Stomach (tissue), 9 donors: Measurements from ENCODE around the gene VAPB. TPM values are rescaled to one million over a fixed set of nuclear protein-coding genes. Genes with fewer than 3 reads are reported as not detected.

ENCODE experiments used
- DNase-seq, 2 donors: peaks; one replicate each; pipeline versions ENCODE4 v3.0.0 to v3.0.0-alpha.2; 2013 to 2019
- H3K27ac ChIP-seq, 5 donors: fragments of 200-600 bp in 4 of 5; sonication (generic) in 4 of 5; one replicate each; pipeline ENCODE4 v1.5.1; 2013 to 2019; ENCODE audit warnings: mild to moderate bottlenecking in 1 of 5, moderate library complexity in 1 of 5
- H3K27me3 ChIP-seq, 3 donors: fragments of 200-600 bp; sonication (generic); one replicate each; pipeline ENCODE4 v1.5.1; 2017 to 2019; ENCODE audit warnings: mixed run types in 1 of 3
- H3K36me3 ChIP-seq, 4 donors: fragments of 200-600 bp; sonication (generic); 1 replicate in 3 of 4; 2 replicates in 1 of 4; pipeline ENCODE4 v1.5.1; 2016 to 2019
- H3K4me1 ChIP-seq, 4 donors: fragments of 200-600 bp; sonication (generic); one replicate each; pipeline ENCODE4 v1.5.1; 2016 to 2019
- H3K4me3 ChIP-seq, 4 donors: fragments of 200-600 bp; sonication (generic) in 3 of 4; one replicate each; pipeline ENCODE4 v1.5.1; 2016 to 2019; ENCODE audit warnings: mild to moderate bottlenecking in 1 of 4
- H3K9me3 ChIP-seq, 4 donors: fragments of 200-600 bp; sonication (generic); one replicate each; pipeline ENCODE4 v1.5.1; 2016 to 2019
- EP300 ChIP-seq: sonication (generic); formaldehyde crosslinking; IDR thresholded peaks from one replicate; pipeline ENCODE4 v1.6.1; 2017; ENCODE audit warnings: antibody characterized with exemption
- POLR2A ChIP-seq, 4 donors: fragments of 450-650 bp; IDR thresholded peaks; one replicate each; pipeline ENCODE4 v1.6.1; 2016; ENCODE audit warnings: antibody characterized with exemption in 4 of 4, control low read depth in 2 of 4, mild to moderate bottlenecking in 1 of 4, moderate library complexity in 1 of 4
- POLR2AphosphoS5 ChIP-seq, 3 donors: sonication (generic); formaldehyde crosslinking; IDR thresholded peaks; one replicate each; pipeline ENCODE4 v1.6.1; 2016; ENCODE audit warnings: antibody characterized with exemption in 3 of 3
- WGBS, 5 donors: extraction: QIAGEN DNeasy Blood & Tissue Kit in 3 of 5; methylation state at CpG; one replicate each; pipeline versions ENCODE4 v1.1.5 to v1.1.7; 2013 to 2018; 5-methylcytosine and 5-hydroxymethylcytosine counted together
- intact Hi-C: fragments of 100-400 bp; cut with DNase I; formaldehyde crosslinking; loops from one replicate; pipeline ENCODE4 v1.15.1; 2023; ENCODE audit warnings: low total_unique reads
- polyA plus RNA-seq, 3 donors: library from polyadenylated mRNA; stranded (reverse); fragments of 200-250 nt; gene quantifications; one replicate each; pipeline ENCODE4 v1.2.3, GENCODE V29; 2013
- total RNA-seq, 5 donors: library from RNA; depleted of rRNA; stranded (reverse); fragments of >200 nt; gene quantifications; one replicate each; pipeline versions ENCODE4 v1.1.0 to v1.2.3, GENCODE V29; 2014 to 2016
- TF ChIP-seq, protein P1 (sequence below), 7 experiments: fragments of 450-650 bp in 4 of 7; fragments of 200-600 bp in 3 of 7; sonication (generic) in 3 of 7; IDR thresholded peaks; one replicate each; pipeline ENCODE4 v1.5.1; 2016 to 2019; ENCODE audit warnings: antibody characterized with exemption in 7 of 7, control low read depth in 2 of 7, mild to moderate bottlenecking in 1 of 7
- donor health status: healthy with polysubstance abuse.
- donor health status: Bipolar disorder and iron deficiency.
- donor health status: healthy.

VAPB gene
- total and polyA plus RNA-seq, 8 donors: 7.6 to 40.6 (median 18.2) TPM

DNA sequence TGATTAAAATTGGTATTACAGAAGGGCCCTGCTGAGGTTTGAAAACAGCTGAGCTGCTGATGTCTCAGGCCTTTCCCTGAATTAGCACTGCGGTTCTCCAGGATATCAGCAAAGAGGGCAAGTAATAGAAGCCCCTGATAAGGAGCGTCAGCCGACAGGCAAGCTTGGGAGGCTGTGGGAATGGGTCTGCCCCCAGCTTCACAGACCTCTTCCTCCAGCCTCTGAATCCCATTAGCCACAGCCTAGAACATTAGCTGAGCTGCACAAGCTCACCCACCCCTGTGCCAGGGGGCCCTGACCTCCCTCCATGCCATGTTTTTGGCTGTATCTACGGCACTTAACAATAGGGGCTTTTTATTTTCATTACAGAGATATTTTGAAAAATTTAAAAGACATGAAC is 59.9 kb downstream of the VAPB start:
- TF ChIP-seq EP300 (no peak), POLR2AphosphoS5 (IDR thresholded peaks at IDR 0.05) (no peak), POLR2A (IDR thresholded peaks at IDR 0.05) (no peak)
- TF ChIP-seq, protein P1, sequence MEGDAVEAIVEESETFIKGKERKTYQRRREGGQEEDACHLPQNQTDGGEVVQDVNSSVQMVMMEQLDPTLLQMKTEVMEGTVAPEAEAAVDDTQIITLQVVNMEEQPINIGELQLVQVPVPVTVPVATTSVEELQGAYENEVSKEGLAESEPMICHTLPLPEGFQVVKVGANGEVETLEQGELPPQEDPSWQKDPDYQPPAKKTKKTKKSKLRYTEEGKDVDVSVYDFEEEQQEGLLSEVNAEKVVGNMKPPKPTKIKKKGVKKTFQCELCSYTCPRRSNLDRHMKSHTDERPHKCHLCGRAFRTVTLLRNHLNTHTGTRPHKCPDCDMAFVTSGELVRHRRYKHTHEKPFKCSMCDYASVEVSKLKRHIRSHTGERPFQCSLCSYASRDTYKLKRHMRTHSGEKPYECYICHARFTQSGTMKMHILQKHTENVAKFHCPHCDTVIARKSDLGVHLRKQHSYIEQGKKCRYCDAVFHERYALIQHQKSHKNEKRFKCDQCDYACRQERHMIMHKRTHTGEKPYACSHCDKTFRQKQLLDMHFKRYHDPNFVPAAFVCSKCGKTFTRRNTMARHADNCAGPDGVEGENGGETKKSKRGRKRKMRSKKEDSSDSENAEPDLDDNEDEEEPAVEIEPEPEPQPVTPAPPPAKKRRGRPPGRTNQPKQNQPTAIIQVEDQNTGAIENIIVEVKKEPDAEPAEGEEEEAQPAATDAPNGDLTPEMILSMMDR (IDR thresholded peaks at IDR 0.05): no peak
- Histone ChIP-seq H3K4me1 (no peaks in the 10 kb centered on the region), H3K4me3 (no peak overlapping the region), H3K9me3 (no peaks in the 10 kb centered on the region), H3K27ac (no peak overlapping the region), H3K36me3 (peaks cover 9 to 58% (median 43%) of the 10 kb centered on the region in 4 donors), H3K27me3 (no peaks in the 10 kb centered on the region)
- no peak for DNase-seq
- 80 to 87% (median 82%) methylated on average over 4 of the region's 4 CpGs for WGBS, 5 donors
- intact Hi-C loops: loop anchor here (10.0 kb wide), 1 partner anchor 214 kb away; no protein-coding TSS in a partner anchor

DNA sequence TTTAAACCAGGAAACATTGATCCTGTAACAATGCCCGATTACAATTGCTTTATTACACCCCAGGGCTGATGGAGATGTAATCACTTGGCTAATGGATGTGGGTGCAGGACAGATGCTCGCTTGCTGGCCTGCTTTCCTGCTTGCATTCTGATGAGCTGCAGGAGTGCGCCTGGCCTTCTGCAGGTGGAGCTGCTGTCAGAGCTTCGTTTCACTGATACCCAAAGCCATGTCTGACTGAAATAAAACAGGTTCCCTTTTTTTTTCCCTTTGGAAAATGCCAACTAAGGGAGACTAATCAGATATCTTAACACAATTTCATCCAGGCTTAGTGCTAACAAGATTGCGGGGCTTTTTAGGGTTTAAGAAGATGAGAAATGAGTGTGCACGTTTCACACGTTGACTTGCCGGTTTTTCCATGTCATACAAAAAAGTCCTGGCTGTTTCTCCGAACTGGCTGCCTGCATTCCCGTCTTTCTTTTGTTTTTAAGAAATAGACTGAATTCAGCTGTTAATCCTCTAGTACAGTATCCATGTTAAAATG is 60.7 kb downstream of the VAPB start:
- no peak overlapping the region for H3K4me3 ChIP-seq
- TF ChIP-seq, protein P1 (IDR thresholded peaks at IDR 0.05): no peak
- no peak for TF ChIP-seq POLR2A (IDR thresholded peaks at IDR 0.05)
- TF ChIP-seq POLR2AphosphoS5 (IDR thresholded peaks at IDR 0.05): no peak
- TF ChIP-seq EP300: no peak
- H3K9me3 ChIP-seq: peaks cover 0 to 6% (median 2%) of the 10 kb centered on the region in 4 donors
- intact Hi-C loops: loop anchor here (10.0 kb wide), 1 partner anchor 215 kb away; no protein-coding TSS in a partner anchor
- H3K27ac ChIP-seq: no peak overlapping the region
- no peaks in the 10 kb centered on the region for H3K4me1 ChIP-seq
- DNase-seq: peak in 1 of 2 donors; percentile 53
- 72 to 82% (median 78%) methylated on average over 10 of the region's 10 CpGs for WGBS, 5 donors
- H3K27me3 ChIP-seq: no peaks in the 10 kb centered on the region
- peaks cover 4 to 50% (median 35%) of the 10 kb centered on the region in 4 donors for H3K36me3 ChIP-seq

DNA sequence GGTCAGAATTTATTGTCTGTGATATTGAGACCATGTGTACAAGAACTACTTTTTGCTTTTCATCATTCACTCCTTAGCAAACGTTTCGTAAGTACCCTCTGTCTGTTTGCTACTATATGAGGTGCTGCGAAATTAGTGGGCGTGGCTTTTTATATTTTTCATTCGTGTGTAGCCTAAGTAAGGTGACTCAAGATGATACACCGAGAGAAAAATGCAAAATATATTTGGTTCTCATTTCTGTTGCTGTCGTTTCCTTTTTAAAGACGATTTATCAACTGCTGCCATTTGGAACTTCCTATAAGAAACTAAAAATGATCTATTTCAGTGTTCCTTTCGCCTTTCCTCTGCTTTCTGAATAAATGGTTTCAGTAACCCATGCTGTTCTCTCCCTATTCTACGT is 61.2 kb downstream of the VAPB start:
- intact Hi-C loops: no loop called here
- Histone ChIP-seq H3K9me3 (peaks cover 0 to 8% (median 2%) of the 10 kb centered on the region in 4 donors), H3K36me3 (peaks cover 4 to 45% (median 30%) of the 10 kb centered on the region in 4 donors), H3K27me3 (no peaks in the 10 kb centered on the region), H3K27ac (no peak overlapping the region), H3K4me3 (no peak overlapping the region), H3K4me1 (no peaks in the 10 kb centered on the region)
- no peak for DNase-seq
- 79 to 88% (median 84%) methylated on average over 10 of the region's 10 CpGs for WGBS, 5 donors
- TF ChIP-seq POLR2AphosphoS5 (IDR thresholded peaks at IDR 0.05): no peak
- TF ChIP-seq POLR2A (IDR thresholded peaks at IDR 0.05): no peak
- TF ChIP-seq EP300: no peak
- TF ChIP-seq, protein P1 (IDR thresholded peaks at IDR 0.05): no peak

DNA sequence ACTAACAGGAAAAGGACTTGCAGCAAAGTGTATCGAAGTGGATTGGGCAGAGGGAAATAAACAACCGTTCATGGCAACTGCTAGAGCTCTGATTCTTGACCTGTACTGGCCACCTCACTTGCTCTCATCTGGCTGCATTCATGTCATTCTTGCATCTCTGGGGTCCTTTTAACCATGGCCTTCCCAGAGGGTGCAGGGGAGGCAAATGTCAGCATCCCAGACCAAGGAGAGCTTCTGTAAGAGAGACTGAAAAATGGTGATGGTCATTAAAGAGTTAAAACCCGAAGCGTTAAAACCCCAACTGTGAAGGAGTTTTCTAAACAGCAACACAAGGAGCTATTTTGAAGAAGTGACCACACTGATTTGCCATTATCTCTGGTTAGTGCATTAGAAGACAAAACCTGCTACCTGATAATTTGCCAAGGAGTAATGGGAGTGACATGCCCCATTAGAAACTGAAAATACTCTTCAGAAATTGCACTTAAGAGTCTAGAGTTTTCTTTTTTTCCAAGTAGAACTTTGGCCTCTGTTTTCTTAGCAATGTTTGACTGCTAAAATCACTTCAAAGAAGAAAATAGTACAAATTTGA is 63.7 kb downstream of the VAPB start:
- no peaks in the 10 kb centered on the region for H3K27me3 ChIP-seq
- no peak overlapping the region for H3K27ac ChIP-seq
- peaks cover 0 to 25% (median 12%) of the 10 kb centered on the region in 4 donors for H3K36me3 ChIP-seq
- WGBS, 5 donors: 43 to 60% (median 48%) methylated on average over 4 of the region's 4 CpGs
- no peaks in the 10 kb centered on the region for H3K4me1 ChIP-seq
- peaks cover 0 to 8% (median 2%) of the 10 kb centered on the region in 4 donors for H3K9me3 ChIP-seq
- DNase-seq: no peak
- TF ChIP-seq EP300 (no peak), POLR2AphosphoS5 (IDR thresholded peaks at IDR 0.05) (no peak), POLR2A (IDR thresholded peaks at IDR 0.05) (no peak)
- TF ChIP-seq, protein P1 (IDR thresholded peaks at IDR 0.05): no peak
- intact Hi-C loops: no loop called here
- H3K4me3 ChIP-seq: no peak overlapping the region
